ENCODE measurements around the gene ZNF496. TPM values are rescaled to one million over a fixed set of nuclear protein-coding genes. Genes with fewer than 3 reads are reported as not detected.

Gene ZNF496
- total RNA-seq, 1 donor from 2014 or later = 64.2 TPM

GRCh38 chr1:247274605-247275256 is 56.9 kb downstream of the ZNF496 start:
- no peaks in the 10 kb centered on the region for H3K4me1 Mint-ChIP-seq
- no peaks in the 10 kb centered on the region for H3K27me3 Mint-ChIP-seq (ENCODE audit: low read depth)
- TF ChIP-seq, protein P1, sequence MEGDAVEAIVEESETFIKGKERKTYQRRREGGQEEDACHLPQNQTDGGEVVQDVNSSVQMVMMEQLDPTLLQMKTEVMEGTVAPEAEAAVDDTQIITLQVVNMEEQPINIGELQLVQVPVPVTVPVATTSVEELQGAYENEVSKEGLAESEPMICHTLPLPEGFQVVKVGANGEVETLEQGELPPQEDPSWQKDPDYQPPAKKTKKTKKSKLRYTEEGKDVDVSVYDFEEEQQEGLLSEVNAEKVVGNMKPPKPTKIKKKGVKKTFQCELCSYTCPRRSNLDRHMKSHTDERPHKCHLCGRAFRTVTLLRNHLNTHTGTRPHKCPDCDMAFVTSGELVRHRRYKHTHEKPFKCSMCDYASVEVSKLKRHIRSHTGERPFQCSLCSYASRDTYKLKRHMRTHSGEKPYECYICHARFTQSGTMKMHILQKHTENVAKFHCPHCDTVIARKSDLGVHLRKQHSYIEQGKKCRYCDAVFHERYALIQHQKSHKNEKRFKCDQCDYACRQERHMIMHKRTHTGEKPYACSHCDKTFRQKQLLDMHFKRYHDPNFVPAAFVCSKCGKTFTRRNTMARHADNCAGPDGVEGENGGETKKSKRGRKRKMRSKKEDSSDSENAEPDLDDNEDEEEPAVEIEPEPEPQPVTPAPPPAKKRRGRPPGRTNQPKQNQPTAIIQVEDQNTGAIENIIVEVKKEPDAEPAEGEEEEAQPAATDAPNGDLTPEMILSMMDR (conservative IDR thresholded peaks at IDR 0.05) = no peak
- H3K27ac Mint-ChIP-seq (ENCODE audit: unreplicated experiment) = no peak overlapping the region
- peaks cover 16% of the 10 kb centered on the region for H3K9me3 Mint-ChIP-seq
- H3K36me3 Mint-ChIP-seq (ENCODE audit: low read depth) = peaks cover 10% of the 10 kb centered on the region
- H3K4me3 Mint-ChIP-seq = no peak overlapping the region
- no peak for DNase-seq (ENCODE audit: low read depth, low spot score)

GRCh38 chr1:247273013-247273412 is 58.7 kb downstream of the ZNF496 start:
- no peak for DNase-seq (ENCODE audit: low read depth, low spot score)
- Mint-ChIP-seq H3K4me1 (no peaks in the 10 kb centered on the region), H3K27me3 (ENCODE audit: low read depth) (no peaks in the 10 kb centered on the region), H3K9me3 (peaks cover 16% of the 10 kb centered on the region), H3K4me3 (no peak overlapping the region), H3K36me3 (ENCODE audit: low read depth) (peaks cover 10% of the 10 kb centered on the region), H3K27ac (ENCODE audit: unreplicated experiment) (no peak overlapping the region)
- TF ChIP-seq, protein P1 (conservative IDR thresholded peaks at IDR 0.05) = no peak

GRCh38 chr1:247270003-247270402 is 61.7 kb downstream of the ZNF496 start:
- DNase-seq (ENCODE audit: low read depth, low spot score) = no peak
- peaks cover 5% of the 10 kb centered on the region for H3K36me3 Mint-ChIP-seq (ENCODE audit: low read depth)
- no peak overlapping the region for H3K27ac Mint-ChIP-seq (ENCODE audit: unreplicated experiment)
- TF ChIP-seq, protein P1 (conservative IDR thresholded peaks at IDR 0.05) = no peak
- H3K9me3 Mint-ChIP-seq = peaks cover 17% of the 10 kb centered on the region
- no peak overlapping the region for H3K4me3 Mint-ChIP-seq
- no peaks in the 10 kb centered on the region for H3K4me1 Mint-ChIP-seq
- peaks cover 2% of the 10 kb centered on the region for H3K27me3 Mint-ChIP-seq (ENCODE audit: low read depth)

DNA sequence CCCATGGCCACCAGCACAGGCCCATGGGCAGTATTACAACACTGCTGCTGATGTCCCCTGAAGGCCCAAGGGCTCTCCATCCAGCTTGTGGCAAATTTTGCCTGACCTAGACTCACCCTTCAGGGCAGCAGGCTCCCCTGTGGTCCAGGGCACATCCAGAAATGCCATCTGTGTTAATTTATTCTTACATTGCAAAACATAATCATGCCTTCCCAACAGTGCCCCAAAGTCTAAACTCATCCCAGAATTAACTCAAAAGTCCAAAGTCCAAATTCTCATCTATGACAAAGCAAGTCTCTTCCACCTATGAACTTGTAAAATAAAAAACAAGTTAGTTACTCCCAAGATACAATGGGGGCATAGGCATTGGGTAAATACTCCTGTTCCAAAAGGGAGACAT is 62.5 kb downstream of the ZNF496 start:
- peaks cover 2% of the 10 kb centered on the region for H3K27me3 Mint-ChIP-seq (ENCODE audit: low read depth)

DNA sequence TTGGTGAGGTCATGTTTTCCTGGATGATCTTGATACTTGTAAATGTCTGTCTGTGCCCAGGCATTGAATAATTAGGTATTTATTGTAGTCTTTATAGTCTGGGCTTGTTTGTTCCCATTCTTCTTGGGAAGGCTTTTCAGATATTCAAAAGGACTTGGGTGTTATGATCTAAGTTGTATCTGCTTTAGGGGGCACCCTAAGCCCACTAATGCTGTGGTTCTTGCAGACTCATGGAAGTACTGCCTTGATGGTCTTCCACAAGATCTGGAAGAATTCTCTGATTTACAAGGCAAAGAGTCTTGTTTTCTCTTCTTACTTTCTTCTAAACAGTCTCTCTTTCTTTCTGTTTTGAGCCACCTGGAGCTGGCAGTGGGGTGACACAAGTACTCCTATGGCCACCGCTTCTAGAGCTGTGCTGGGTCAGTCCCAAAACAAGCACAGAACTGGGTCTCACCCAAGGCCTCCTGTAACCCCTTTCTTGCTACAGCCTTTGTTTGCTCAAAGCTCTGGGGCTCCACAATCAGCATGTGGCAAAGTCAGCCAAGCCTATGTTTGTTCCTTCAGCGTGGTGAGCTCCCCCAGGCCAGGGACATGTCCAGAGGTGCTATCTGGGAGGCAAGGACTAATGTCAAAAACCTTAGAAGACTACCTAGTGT is 63.1 kb downstream of the ZNF496 start:
- peaks cover 20% of the 10 kb centered on the region for H3K9me3 Mint-ChIP-seq
- DNase-seq (ENCODE audit: low read depth, low spot score) = no peak
- H3K36me3 Mint-ChIP-seq (ENCODE audit: low read depth) = peaks cover 5% of the 10 kb centered on the region
- H3K27ac Mint-ChIP-seq (ENCODE audit: unreplicated experiment) = no peak overlapping the region
- no peak overlapping the region for H3K4me3 Mint-ChIP-seq
- no peaks in the 10 kb centered on the region for H3K4me1 Mint-ChIP-seq
- H3K27me3 Mint-ChIP-seq (ENCODE audit: low read depth) = peaks cover 2% of the 10 kb centered on the region
- TF ChIP-seq, protein P1 (conservative IDR thresholded peaks at IDR 0.05) = no peak

More for the DNA sequence above, 62.5 kb downstream of the ZNF496 start:
- no peaks in the 10 kb centered on the region for H3K4me1 Mint-ChIP-seq
- no peak for DNase-seq (ENCODE audit: low read depth, low spot score)
- TF ChIP-seq, protein P1 (conservative IDR thresholded peaks at IDR 0.05) = no peak
- peaks cover 5% of the 10 kb centered on the region for H3K36me3 Mint-ChIP-seq (ENCODE audit: low read depth)
- H3K9me3 Mint-ChIP-seq = peaks cover 18% of the 10 kb centered on the region
- H3K4me3 Mint-ChIP-seq = no peak overlapping the region
- H3K27ac Mint-ChIP-seq (ENCODE audit: unreplicated experiment) = no peak overlapping the region
